ENCODE data around the gene PLPPR1. TPM values are rescaled to one million over a fixed set of nuclear protein-coding genes. Genes with fewer than 3 reads are reported as not detected.
"Not testable (repeated sequence)": the region's sequence is repeated elsewhere in the genome, so short reads cannot be mapped to it uniquely, and the experiment has no call there.

Gene PLPPR1
- total RNA-seq, 1 experiment from 2014 or later: not detected

GRCh38 chr9:101121836-101122399 is 93.4 kb downstream of the PLPPR1 start:
- no peak for DNase-seq (ENCODE audit: low read depth)

- no peak for DNase-seq (ENCODE audit: low read depth)
Measured at GRCh38 chr9:101126556-101126955, 98.0 kb downstream of the PLPPR1 start.

- not testable (repeated sequence) for DNase-seq (ENCODE audit: low read depth)
Measured at GRCh38 chr9:101127369-101127768, 98.8 kb downstream of the PLPPR1 start.

GRCh38 chr9:101128623-101129022 is 100.1 kb downstream of the PLPPR1 start:
- DNase-seq (ENCODE audit: low read depth): no peak

- DNase-seq (ENCODE audit: low read depth): no peak
Measured at GRCh38 chr9:101130054-101130453, 101.5 kb downstream of the PLPPR1 start.

- DNase-seq (ENCODE audit: low read depth): no peak
Measured at GRCh38 chr9:101131326-101131725, 102.8 kb downstream of the PLPPR1 start.

- no peak for DNase-seq (ENCODE audit: low read depth)
Measured at GRCh38 chr9:101132801-101133200, 104.3 kb downstream of the PLPPR1 start.

GRCh38 chr9:101138509-101138908 is 110.0 kb downstream of the PLPPR1 start:
- no peak for DNase-seq (ENCODE audit: low read depth)

- DNase-seq (ENCODE audit: low read depth): no peak
Measured at GRCh38 chr9:101139082-101139481, 110.6 kb downstream of the PLPPR1 start.

GRCh38 chr9:101140764-101141163 is 112.2 kb downstream of the PLPPR1 start:
- no peak for DNase-seq (ENCODE audit: low read depth)

- DNase-seq (ENCODE audit: low read depth): no peak
Measured at GRCh38 chr9:101146508-101146907, 118.0 kb downstream of the PLPPR1 start.

- DNase-seq (ENCODE audit: low read depth): no peak
Measured at GRCh38 chr9:101148344-101148743, 119.8 kb downstream of the PLPPR1 start.

- DNase-seq (ENCODE audit: low read depth): no peak
Measured at GRCh38 chr9:101158361-101158760, 129.8 kb downstream of the PLPPR1 start.

GRCh38 chr9:101162231-101162630 is 133.7 kb downstream of the PLPPR1 start:
- no peak for DNase-seq (ENCODE audit: low read depth)

- DNase-seq (ENCODE audit: low read depth): no peak
Measured at GRCh38 chr9:101165131-101165530, 136.6 kb downstream of the PLPPR1 start.

GRCh38 chr9:101167490-101168134 is 139.1 kb downstream of the PLPPR1 start:
- DNase-seq (ENCODE audit: low read depth): no peak

- DNase-seq (ENCODE audit: low read depth): no peak
Measured at GRCh38 chr9:101172616-101173015, 144.1 kb downstream of the PLPPR1 start.

GRCh38 chr9:101173907-101174306 is 145.4 kb downstream of the PLPPR1 start:
- no peak for DNase-seq (ENCODE audit: low read depth)

GRCh38 chr9:101176384-101176783 is 147.9 kb downstream of the PLPPR1 start:
- no peak for DNase-seq (ENCODE audit: low read depth)

GRCh38 chr9:101184813-101185278 is 156.3 kb downstream of the PLPPR1 start:
- no peak for DNase-seq (ENCODE audit: low read depth)

GRCh38 chr9:101191723-101192122 is 163.2 kb downstream of the PLPPR1 start:
- no peak for DNase-seq (ENCODE audit: low read depth)

- no peak for DNase-seq (ENCODE audit: low read depth)
Measured at GRCh38 chr9:101197026-101197425, 168.5 kb downstream of the PLPPR1 start.

- DNase-seq (ENCODE audit: low read depth): no peak
Measured at GRCh38 chr9:101200852-101201251, 172.3 kb downstream of the PLPPR1 start.

Data from LHCN-M2 (cell line).